ENCODE results near the gene NPR3.

- TF ChIP-seq TAF1 (conservative IDR thresholded peaks at IDR 0.05) (no peak), CTCF (IDR thresholded peaks at IDR 0.05; ENCODE audit: low read depth, low read length, missing input control) (no peak), MAX (IDR thresholded peaks at IDR 0.05) (no peak)
Measured at GRCh38 chr5:32684260-32684659, 26.9 kb upstream of the NPR3 start.

All from liver (tissue), 3 donors.